Subcutaneous adipose tissue (tissue), 4 donors: ENCODE measurements around the gene B3GNT2. TPM values are rescaled to one million over a fixed set of nuclear protein-coding genes. Genes with fewer than 3 reads are reported as not detected.

Experiments
- CTCF ChIP-seq: fragments of 450-650 bp; IDR thresholded peaks from one replicate; pipeline ENCODE4 v1.5.1; 2016; ENCODE audit warnings: low read depth, mild to moderate bottlenecking, control low read depth, antibody characterized with exemption, moderate library complexity
- total RNA-seq, 4 donors: library from RNA; depleted of rRNA; stranded (reverse); fragments of >200 nt; gene quantifications; one replicate each; pipeline ENCODE4 v1.1.0, GENCODE V29; 2016

B3GNT2 gene
- total RNA-seq, 4 donors from 2014 or later: 13.9 to 35.0 (median 19.8) TPM

DNA sequence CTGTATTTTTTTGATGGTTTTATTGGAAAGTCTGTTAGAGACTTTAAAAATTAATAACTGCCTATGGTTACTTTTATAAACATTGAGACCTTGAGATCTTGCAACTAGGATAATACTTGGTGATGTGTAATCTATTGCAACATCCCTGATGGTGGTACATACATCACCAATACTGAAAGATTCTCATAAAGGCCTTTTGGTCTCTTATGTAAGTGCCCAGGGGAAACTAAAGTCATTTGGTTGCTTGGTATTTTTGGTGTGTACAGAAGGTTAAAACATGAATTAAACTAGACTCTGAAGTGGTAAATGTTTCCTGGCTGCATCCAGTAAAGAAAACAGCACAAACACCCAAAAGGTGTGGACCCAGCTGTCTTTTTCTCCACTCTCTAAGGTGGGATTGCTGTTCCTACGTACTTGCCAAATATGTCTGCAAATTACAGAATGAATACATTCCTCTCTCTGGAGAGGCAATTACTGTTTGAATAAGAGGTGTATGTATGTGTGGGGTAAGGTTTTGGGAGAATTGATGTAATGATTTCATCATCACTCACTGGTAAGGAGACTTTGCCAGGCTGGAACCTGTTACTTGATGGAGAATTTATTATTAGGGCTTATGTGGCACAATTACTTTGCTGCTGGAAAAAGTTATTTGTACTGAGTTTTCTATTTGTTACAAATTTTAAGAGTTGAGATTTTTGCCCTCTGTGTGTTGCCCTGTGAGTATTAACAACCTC is 3.6 kb downstream of the B3GNT2 start:
- TF ChIP-seq CTCF: no peak

GRCh38 chr2:62200291-62200841 is 4.5 kb downstream of the B3GNT2 start:
- TF ChIP-seq CTCF: no peak

- TF ChIP-seq CTCF: no peak
Observed at GRCh38 chr2:62200868-62201267, 5.0 kb downstream of the B3GNT2 start.

DNA sequence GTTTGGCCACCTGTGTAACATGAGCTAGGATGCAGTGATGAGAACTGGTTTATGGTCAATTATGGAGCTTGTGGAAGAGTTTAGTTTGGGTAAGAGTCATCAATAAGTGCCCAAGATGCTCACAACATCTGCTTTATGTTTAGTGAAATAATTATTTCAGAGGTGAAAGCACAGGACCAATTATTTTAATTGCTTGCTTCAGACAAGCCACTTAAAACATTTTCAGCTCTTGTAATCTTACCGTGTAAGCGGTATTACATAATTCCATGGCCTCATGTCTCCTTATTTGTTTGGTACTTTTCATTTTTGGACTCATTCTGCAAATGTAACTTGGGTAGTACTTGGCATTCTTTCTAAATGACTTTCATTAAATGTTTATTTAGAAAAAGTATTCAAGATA is 5.4 kb downstream of the B3GNT2 start:
- no peak for TF ChIP-seq CTCF

DNA sequence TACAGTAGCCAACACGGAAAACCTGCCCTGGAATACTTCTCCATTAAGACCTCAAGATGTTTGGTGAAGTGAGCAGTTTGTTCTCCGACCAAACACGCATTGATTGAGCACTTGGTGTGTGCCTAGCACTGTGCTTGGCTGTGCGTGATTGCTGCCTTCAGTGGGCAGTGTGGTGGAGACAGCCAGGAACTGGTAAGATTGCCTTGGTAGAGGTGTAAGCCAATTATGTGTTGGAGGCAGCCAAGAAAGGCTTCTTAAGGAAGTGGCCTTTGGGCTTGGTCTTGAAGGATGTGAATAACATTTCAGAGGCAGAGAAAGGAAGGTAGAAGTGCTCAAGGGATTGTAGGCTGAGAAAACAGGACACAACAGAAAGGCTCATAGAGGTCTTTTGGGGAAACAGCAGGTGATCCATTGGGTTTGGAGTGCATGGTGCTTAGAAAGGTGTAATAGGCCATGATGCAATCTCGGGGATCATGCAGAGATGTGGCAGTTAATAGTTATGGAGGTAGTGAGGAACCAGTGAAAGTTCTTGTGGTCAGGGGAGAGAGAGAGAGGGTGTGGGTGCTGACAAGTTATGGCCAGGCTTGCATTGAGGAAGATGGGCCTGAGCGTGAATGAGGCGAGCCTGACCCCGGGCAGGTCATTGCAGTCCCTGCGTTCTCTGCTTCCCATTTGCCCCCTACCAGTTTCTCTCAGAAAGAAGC is 6.3 kb downstream of the B3GNT2 start:
- TF ChIP-seq CTCF: no peak

DNA sequence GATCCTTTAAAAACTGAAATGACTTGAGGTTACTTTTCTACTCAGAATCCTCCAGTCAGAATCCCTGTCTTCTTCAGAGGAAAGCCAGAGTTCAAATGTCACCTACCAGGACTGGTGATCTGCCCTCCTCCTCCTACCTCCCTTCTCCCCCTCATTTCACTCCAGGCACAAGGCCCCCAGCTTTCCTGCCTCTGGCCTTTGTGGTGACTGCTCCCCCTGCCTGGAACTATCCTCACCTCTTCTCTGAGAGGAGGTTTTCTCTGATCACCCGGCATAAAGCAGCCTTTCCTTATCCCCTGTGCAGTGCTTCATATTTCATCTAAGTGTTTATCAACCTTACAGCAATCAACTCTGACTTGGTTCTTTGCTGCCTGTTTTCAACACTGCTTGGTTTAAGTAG is 6.8 kb downstream of the B3GNT2 start:
- TF ChIP-seq CTCF: no peak

DNA sequence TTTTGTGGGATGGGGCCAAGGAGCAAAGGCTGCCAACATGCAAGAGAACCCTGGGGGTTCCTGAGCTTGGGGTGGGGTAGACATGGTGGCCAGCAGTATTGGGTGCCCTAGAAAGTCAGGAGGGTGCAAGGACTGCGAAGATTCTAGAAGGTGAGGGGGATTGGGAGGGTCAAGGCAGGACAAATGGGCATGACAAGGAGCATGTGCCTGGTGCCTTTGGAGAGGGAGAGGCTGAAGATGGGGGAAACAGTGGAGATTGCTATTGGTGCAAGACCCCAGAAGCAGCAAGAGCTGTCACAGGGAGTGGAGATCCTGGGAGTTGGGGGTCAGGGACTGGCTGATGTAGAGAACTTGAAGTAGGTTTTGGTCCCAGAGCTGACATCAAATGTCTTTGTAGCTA is 7.5 kb downstream of the B3GNT2 start:
- no peak for TF ChIP-seq CTCF
